Activated naive CD4-positive, alpha-beta T cell treated with anti-CD3 and anti-CD28 coated beads, Interleukin-2, amount 50 U/mL, for 72 hours (primary cell): ENCODE results near the gene IGSF22. TPM values are rescaled to one million over a fixed set of nuclear protein-coding genes. Genes with fewer than 3 reads are reported as not detected.

Experiments
- ATAC-seq, 2 donors: fragments of 150-1000 bp; cut with Tn5 transposase; 2 replicates each; pipeline ENCODE4 v1.10.0; 2021; ENCODE audit warnings: mild to moderate bottlenecking in 2 of 2, moderate library complexity in 2 of 2
- DNase-seq, 2 donors: peaks; one replicate each; pipeline ENCODE4 v3.0.0; 2021 to 2022; ENCODE audit warnings: low spot score in 2 of 2
- H3K27ac Mint-ChIP-seq, 2 donors: one replicate each; pipeline ENCODE4 v1.8.0; 2022; ENCODE audit warnings: mild to moderate bottlenecking in 2 of 2, mixed read lengths in 2 of 2
- H3K36me3 Mint-ChIP-seq, 2 donors: one replicate each; pipeline ENCODE4 v1.8.0; 2022; ENCODE audit warnings: mixed read lengths in 2 of 2
- H3K9me3 Mint-ChIP-seq, 2 donors: one replicate each; pipeline ENCODE4 v1.8.0; 2022; ENCODE audit warnings: mixed read lengths in 2 of 2
- total RNA-seq, 2 donors: library from RNA; stranded (reverse); gene quantifications; one replicate each; pipeline ENCODE4 v1.2.3, GENCODE V29; 2022

Gene IGSF22
- total RNA-seq, 2 donors from 2014 or later = 0.19 to 0.36 TPM

DNA sequence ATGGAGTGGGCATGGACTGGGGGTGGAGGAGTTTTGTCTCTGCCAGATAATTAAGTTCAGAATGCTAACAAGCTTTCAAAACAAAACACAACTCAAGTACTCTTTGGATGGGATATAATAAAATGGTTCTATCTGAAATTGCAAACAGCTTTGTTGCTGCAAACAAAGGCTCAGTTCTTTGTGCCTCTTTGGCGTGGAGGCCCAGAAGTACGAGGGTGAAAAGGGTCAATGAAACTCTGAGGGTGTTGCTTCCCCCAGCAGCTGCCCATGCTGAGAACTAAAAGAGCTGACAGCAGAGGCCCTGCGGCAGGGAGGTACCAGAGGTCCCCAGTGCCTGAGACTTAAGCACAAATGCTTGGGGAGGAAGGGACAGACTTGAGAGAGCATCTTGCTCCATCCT is 26.5 kb upstream of the IGSF22 start:
- Mint-ChIP-seq H3K27ac (no peak overlapping the region), H3K36me3 (no peaks in the 10 kb centered on the region), H3K9me3 (no peaks in the 10 kb centered on the region)
- ATAC-seq (no peak), DNase-seq (no peak)

DNA sequence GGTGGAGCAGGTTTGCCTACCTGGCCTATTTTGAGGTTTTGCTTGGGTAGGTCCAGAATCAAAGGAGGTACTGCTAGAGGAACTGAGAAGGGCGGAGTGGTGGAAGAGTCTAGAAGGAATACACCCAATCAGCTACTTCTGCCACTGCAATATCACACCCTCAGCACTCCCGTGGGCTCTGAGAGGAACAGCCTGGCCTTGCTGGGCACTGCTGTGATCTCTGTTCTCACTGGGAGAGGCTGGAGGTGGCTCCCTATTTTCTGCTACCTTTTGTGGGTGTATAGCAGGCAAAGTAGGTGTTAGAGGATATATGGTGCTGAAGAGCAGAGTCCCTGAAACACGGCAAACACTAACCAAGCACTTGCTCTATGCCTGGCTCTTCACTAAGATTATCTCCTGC is 25.0 kb upstream of the IGSF22 start:
- DNase-seq (no peak), ATAC-seq (no peak)
- Mint-ChIP-seq H3K27ac (no peak overlapping the region), H3K36me3 (no peaks in the 10 kb centered on the region), H3K9me3 (no peaks in the 10 kb centered on the region)

DNA sequence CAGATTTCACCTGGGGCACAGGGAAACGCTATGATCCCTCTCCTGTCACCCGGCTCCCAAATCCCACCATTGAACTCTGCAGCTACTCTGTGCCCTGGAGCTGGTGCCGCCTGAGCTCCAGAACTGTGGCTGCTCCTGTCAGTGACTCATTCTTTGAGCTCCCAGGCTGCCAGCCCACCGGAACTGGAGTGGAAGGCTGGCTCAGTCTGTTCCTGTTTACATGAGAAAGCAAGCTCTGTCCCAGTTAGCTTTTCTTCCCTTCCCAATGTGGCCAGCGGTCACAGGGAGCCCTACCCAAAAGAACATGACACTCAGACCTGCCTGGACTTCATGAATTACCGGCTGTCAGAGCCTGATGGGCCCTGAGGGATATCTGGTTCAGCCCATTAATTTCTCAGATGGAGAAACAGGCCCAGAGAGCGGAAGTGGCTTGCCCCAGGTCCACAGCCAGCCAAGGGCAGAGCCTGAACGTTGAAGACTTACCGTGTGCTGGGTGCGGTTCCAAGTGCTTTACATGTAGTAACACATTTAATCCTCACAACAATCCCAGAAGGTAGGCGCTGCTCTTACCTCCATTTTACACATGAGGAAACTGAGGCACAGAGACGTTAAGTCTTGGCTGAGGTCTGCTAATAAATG is 23.8 kb upstream of the IGSF22 start:
- DNase-seq = no peak
- ATAC-seq = no peak
- no peaks in the 10 kb centered on the region for H3K36me3 Mint-ChIP-seq
- H3K27ac Mint-ChIP-seq = no peak overlapping the region
- H3K9me3 Mint-ChIP-seq = no peaks in the 10 kb centered on the region

DNA sequence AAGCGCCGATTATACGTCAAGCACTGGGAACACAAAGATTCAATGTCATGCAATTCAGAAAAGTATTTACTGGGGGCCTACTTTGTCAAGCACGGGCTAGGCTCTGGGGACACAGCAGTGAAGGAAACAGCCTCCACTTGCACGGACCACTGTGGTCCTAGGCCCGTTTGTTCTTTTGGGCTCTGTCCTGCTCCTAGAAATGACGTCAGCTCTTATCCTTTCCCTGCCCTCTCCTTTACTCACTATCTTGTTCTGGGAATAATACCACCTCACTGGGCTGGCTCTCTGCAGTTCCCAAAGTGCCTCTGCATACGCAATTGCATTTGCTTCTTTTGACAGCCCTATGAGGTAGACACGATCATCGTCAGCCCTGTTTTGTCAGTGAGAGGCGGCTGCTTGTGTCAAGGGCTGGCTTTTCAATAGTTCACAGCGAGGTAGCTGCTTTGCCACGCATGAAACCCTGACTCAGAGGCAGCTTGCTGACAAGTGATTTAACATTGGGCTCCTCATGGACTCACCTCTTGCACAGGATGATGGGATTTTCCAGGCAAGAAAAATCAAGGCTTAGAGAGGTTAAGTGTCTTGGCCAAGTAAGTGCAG is 22.9 kb upstream of the IGSF22 start:
- Mint-ChIP-seq H3K36me3 (no peaks in the 10 kb centered on the region), H3K9me3 (no peaks in the 10 kb centered on the region), H3K27ac (no peak overlapping the region)
- no peak for DNase-seq
- no peak for ATAC-seq

DNA sequence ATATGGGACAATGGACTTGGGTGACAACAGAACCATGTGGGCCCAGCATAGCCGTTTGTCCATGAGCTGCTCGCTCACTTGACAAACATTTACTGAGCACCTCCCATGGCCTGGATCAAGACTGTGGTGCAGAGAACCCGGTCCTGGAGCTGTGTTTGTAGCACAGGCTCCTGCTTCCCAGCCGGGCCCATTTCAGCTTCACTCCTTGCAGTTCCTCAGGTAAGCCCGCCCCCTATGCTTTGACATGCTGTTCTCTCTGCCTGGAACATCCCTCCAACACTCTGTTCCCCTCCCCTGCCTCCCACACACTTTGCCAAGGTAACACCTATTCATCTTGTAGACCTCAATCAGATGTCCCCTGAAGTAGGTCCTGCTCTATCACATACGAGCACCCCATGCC is 19.3 kb upstream of the IGSF22 start:
- H3K36me3 Mint-ChIP-seq = no peaks in the 10 kb centered on the region
- DNase-seq (no peak), ATAC-seq (no peak)
- H3K9me3 Mint-ChIP-seq = no peaks in the 10 kb centered on the region
- H3K27ac Mint-ChIP-seq = no peak overlapping the region

DNA sequence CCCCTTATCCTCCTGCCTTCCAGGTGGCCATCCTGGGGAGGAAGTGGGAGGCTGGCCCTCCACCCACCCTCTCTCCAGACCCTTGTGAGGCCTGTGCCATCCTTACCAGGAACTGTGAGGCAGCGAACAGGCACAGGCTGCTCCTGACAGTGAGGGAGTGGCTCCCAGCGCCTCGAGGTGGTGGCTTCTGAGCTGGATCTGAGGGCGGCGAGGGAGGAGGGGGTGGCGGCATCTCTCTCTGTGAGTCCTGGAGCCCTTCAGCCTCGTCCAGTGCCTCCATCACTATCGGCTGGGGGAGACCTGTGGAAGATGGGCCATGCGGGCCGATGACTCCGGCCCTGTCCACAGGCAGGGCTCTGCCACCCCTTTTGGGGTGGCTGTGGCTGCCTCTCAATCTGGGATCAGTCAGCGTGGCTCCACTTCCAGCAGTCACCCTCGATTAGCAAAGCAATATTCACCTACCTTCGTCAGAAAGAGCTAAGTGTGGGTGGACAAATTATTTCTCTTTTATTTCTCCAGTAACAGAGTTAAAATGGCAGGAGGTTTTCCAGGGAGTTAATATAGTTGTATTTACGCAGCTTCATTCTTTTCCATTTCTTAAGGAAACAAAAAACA is 18.0 kb upstream of the IGSF22 start:
- DNase-seq = no peak
- Mint-ChIP-seq H3K27ac (no peak overlapping the region), H3K9me3 (no peaks in the 10 kb centered on the region), H3K36me3 (no peaks in the 10 kb centered on the region)
- no peak for ATAC-seq

DNA sequence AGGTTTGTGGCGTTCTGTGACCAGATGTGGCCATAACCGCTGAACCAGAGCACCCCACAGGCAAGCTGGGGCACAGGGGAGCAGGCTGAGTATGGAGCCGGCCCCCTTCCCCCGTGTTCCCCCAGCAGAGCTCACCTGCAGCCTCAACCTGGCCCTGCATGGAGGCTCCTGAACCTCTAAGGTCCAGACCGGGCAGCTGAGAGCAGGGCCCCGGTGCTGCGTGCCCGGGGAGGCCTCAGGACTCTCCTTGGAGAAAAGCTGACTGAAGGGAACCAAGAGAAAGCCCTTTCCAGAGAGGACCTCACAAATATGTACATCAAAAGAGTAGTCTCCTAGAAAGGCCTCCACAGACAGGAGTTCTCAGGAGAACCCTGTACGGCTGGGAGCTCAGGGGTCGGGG is 17.4 kb upstream of the IGSF22 start:
- no peak overlapping the region for H3K27ac Mint-ChIP-seq
- H3K9me3 Mint-ChIP-seq = no peaks in the 10 kb centered on the region
- DNase-seq = no peak
- H3K36me3 Mint-ChIP-seq = no peaks in the 10 kb centered on the region
- no peak for ATAC-seq

DNA sequence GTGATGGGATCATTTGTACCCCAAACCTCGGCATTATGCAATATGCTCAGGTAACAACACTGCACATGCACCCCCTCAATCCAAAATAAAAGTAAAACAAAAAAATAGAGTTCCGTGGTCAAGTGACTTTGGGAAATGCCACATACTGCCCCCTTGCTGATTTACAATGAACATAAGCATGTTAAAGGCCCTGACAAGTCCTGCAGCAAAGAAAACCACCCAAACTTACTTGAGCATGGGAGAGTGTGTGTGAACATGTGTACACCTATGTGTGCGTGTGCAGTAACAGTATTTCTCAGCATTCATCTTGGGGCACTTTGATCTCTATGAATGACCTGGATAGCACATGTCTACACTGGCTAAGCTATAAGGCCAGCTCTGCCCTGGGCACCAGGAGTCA is 15.8 kb upstream of the IGSF22 start:
- ATAC-seq (no peak), DNase-seq (no peak)
- no peaks in the 10 kb centered on the region for H3K36me3 Mint-ChIP-seq
- no peaks in the 10 kb centered on the region for H3K9me3 Mint-ChIP-seq
- H3K27ac Mint-ChIP-seq = no peak overlapping the region

DNA sequence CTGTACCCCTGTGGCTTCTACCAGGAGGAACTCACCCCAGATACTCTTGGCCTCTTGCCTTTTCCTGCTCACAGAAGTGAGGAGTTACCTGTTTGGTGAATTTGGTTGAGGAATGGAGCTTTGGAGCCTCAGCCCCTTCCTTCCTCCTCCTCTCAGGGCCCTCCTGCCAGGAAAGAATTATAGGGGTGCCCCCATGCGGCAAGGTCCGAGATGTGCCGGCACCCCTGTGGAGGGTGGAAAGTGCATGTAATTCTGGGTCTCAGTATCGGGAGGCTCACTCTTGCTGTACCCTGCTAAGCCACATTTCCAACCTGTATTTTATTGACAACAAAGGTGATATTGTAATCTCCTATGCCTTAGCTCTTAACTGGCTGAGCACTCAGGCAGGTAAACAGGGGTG is 13.7 kb upstream of the IGSF22 start:
- Mint-ChIP-seq H3K36me3 (no peaks in the 10 kb centered on the region), H3K9me3 (no peaks in the 10 kb centered on the region), H3K27ac (no peak overlapping the region)
- DNase-seq (no peak), ATAC-seq (no peak)

DNA sequence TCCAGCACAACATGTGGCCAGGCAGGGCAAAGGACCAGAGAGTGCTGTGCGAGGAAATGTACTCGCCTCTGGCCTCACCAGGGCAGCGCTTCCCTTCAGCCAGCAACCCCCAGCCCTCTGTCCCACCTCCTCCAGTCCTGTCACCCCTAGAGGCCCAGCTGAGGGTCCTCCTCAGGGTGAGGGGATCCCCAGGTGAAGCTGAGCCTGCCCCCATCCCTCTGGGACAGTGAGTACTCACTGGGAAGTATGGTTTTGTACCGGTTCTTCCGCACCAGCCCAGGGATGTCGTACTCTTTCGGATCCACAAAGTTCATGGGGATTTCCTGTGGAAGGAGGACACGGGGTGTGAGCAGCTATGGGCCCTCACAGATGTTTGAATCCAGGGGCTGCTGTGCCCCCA is 11.7 kb upstream of the IGSF22 start:
- Mint-ChIP-seq H3K9me3 (no peaks in the 10 kb centered on the region), H3K36me3 (no peaks in the 10 kb centered on the region), H3K27ac (peak overlapping the region in 1 of 2 donors; percentile 25)
- ATAC-seq (no peak), DNase-seq (no peak)

DNA sequence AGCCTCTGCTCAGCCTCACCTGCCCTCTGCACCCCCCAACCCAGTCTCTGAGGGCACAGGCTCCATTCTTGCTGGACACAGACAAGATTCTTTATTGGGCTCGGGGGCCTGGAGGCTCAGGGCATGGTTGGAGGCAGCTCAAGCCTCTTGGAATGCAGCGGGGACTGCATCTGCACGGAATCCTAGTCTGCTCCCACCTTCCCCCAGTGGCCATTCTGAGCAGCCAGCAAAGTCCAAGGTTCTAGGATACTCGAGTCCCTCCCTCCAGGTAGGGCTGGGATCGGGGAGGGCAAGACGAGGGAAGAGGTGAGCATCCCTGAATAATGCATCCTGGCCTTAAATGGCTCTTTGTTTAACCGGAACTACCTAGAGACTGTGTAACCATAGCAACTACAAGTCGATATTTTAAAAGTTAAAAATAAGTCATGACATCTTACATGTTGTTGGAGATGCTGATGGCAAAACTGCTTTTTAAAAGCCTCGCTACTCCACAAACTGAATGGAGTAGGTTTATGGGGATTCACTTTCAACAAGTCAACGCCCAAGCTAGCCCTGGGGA is 10.7 kb upstream of the IGSF22 start:
- H3K27ac Mint-ChIP-seq = no peak overlapping the region
- no peaks in the 10 kb centered on the region for H3K9me3 Mint-ChIP-seq
- DNase-seq (no peak), ATAC-seq (no peak)
- H3K36me3 Mint-ChIP-seq = no peaks in the 10 kb centered on the region

DNA sequence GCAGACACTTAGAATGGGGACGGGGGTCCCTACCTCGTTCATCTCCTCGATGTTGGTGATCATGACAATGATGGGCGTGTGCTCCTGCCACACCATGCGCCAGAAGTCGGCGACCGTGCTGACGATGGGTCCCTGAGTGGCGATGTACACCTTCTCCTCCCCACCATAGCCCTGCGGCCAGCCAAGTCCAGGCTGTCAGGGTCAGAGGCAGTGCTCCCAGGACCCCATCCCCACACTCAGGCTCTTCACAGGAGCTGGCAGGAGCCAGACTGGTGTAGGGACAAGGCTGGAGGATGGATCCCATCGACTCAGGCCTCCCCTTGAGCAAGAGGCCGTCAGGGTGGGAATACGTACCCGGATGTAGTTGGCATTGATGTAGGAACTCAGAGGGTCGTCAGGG is 7.2 kb upstream of the IGSF22 start:
- H3K36me3 Mint-ChIP-seq = no peaks in the 10 kb centered on the region
- no peak for DNase-seq
- H3K27ac Mint-ChIP-seq = no peak overlapping the region
- H3K9me3 Mint-ChIP-seq = no peaks in the 10 kb centered on the region
- no peak for ATAC-seq

DNA sequence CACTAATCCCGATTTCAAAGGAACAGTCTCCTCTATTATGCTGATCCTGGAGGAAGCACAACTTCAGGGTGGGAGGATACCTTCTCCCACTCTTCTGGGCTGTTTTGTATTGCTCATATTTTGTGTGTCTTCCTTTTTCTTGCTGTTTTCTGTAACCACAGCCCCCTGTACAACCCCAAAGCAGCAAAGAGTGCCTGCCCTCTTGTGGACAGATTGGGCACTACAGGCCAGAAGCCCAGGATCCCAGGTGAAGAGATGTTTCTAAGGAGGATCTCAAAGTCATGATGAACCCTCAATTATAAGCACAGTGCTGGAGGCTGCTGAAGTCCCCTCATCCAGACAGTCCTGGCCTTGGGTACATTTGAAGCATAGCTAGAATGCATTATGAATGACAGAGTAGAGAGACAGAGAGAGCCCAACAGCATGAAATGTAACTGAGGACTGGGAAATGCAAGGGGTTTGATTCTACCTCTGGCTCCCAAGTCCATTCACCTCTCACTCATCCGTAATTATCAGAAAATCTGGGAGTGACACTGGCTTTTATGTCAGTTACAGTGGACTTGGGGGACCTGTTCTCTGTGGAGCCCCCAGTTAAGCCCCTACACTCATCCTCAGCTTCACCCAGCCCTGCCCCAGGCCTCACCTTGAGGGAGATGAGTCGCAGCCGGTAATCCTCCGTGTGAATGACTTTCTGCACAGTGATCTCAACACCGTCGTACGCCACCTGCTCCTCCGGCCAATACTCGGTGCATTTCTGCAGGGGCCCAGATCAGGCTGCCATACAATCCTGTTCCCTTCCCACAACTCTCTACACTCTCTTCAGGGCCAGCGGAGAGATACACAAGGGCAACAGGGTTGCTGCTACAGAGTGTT is 6.2 kb upstream of the IGSF22 start:
- ATAC-seq (peak; percentile 74 to 75), DNase-seq (peak in 1 of 2 donors; percentile 74)
- H3K36me3 Mint-ChIP-seq = no peaks in the 10 kb centered on the region
- no peaks in the 10 kb centered on the region for H3K9me3 Mint-ChIP-seq
- no peak overlapping the region for H3K27ac Mint-ChIP-seq

DNA sequence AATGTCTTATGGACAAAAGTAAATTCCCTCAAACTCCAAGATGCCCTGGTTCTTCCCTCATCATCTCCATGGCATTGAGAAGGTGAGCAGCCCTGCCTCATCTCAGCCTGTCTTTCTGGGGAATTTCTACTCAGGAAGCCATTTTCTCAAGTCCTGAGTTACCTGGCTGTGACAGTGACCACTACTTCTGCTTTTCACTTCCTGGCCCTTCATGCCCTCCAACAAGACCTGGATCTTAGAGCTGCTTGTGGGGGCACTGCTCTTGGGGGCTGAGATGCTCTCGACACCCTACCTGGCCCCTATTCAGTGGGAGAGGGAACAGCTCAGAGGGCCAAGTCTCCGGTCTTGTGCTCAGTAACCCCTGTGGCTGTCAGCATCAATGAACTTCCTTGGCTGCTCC is 5.5 kb upstream of the IGSF22 start:
- ATAC-seq = no peak
- Mint-ChIP-seq H3K27ac (no peak overlapping the region), H3K36me3 (no peaks in the 10 kb centered on the region), H3K9me3 (no peaks in the 10 kb centered on the region)
- DNase-seq = no peak

DNA sequence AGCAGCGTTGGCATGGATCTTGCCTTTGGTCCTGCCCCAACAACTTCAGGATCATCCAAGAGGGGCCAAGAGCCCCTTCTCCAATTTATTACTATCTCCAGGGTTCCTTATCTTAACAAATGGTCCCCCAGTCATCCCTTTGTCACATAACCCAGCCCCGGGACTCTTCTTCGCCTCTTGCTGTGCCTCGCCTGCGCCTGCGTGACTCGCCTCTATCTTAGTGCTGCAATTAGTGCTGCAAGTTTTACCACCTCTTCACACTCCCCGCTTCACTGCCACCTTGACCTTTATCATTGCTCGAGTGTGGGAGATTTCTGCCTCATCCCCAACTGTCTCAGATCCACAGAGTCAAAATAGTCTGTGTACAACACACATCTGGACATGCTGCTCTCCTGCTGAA is 4.0 kb upstream of the IGSF22 start:
- DNase-seq (no peak), ATAC-seq (no peak)
- H3K27ac Mint-ChIP-seq = no peak overlapping the region
- H3K36me3 Mint-ChIP-seq = no peaks in the 10 kb centered on the region
- H3K9me3 Mint-ChIP-seq = no peaks in the 10 kb centered on the region

DNA sequence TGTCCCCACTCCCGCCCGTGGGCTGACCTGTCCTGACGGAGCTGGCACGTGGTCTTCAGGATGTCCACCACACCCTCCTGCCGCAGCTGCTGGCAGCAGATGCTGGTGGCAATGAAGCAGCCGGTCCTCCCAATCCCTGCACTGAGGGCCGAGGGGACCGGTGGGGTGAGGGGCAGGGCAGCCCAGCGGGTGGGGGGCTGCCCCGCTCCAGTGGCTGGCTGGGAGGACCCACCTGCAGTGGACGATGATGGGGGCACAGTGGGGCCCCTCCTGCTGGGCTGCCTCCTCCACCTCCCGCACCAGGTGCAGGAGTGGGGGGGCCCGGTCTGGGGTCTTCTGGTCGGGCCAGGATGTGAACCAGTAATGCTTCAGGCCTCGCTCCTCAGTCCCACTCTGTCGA is 3.4 kb upstream of the IGSF22 start:
- Mint-ChIP-seq H3K27ac (no peak overlapping the region), H3K36me3 (no peaks in the 10 kb centered on the region), H3K9me3 (no peaks in the 10 kb centered on the region)
- ATAC-seq (no peak), DNase-seq (no peak)

DNA sequence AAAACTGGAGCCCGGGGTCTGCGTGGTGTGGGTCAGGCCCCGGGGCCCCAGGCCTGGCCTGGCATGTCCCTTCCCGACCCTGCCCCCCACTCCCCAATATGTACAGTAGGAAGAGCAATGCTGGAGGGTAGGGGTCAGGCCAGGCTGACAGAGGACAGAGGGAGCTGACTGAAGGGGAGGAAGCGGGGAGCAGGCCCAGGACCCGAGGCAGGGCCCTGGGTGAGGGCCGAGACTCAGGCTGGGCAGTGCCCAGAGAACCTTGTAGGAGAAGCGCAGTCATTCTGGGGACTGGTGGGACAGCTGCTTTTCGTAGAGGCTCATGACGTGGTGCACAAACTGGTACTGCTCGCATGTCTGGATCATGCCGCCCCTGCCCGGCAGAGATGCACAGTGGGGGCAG is 2.7 kb upstream of the IGSF22 start:
- DNase-seq = no peak
- no peak overlapping the region for H3K27ac Mint-ChIP-seq
- H3K36me3 Mint-ChIP-seq = no peaks in the 10 kb centered on the region
- no peak for ATAC-seq
- no peaks in the 10 kb centered on the region for H3K9me3 Mint-ChIP-seq
